OCI-LY1 (cell line): ENCODE results near the gene MCF2L2.

ENCODE experiments used
- H2AFZ ChIP-seq: fragments of 200-600 bp; sonication (generic), shearing (Covaris generic); 2 replicates; pipeline ENCODE4 v1.6.0; 2014; ENCODE audit warnings: antibody characterized with exemption, mild to moderate bottlenecking, low read length
- H3F3A ChIP-seq: fragments of 200-600 bp; sonication (generic), shearing (Covaris generic); 2 replicates; pipeline ENCODE4 v1.6.0; 2014; ENCODE audit warnings: mild to moderate bottlenecking, antibody characterized with exemption, low read length, moderate library complexity; ENCODE audit not compliant: insufficient read depth
- H3K27ac ChIP-seq: fragments of 200-600 bp; sonication (generic); 2 replicates; pipeline ENCODE4 v1.5.1; 2014; ENCODE audit warnings: low read length, mixed run types, mild to moderate bottlenecking, low read depth; ENCODE audit not compliant: poor library complexity, severe bottlenecking
- H3K27me3 ChIP-seq: fragments of 200-600 bp; sonication (generic); 2 replicates; pipeline ENCODE4 v1.6.0; 2014; ENCODE audit warnings: antibody characterized with exemption, mild to moderate bottlenecking, low read length, moderate library complexity; ENCODE audit not compliant: insufficient read depth
- H3K36me3 ChIP-seq: fragments of 200-600 bp; sonication (generic); 2 replicates; pipeline ENCODE4 v1.6.1; 2014; ENCODE audit warnings: mild to moderate bottlenecking, antibody characterized with exemption, low read length, moderate library complexity, mixed read lengths; ENCODE audit not compliant: insufficient read depth
- H3K4me1 ChIP-seq: fragments of 200-600 bp; sonication (generic); 2 replicates; pipeline ENCODE4 v1.5.1; 2014; ENCODE audit warnings: mild to moderate bottlenecking, low read length, moderate library complexity; ENCODE audit not compliant: insufficient read depth, severe bottlenecking
- H3K4me2 ChIP-seq: fragments of 200-600 bp; sonication (generic), shearing (Covaris generic); 2 replicates; pipeline ENCODE4 v1.6.1; 2014; ENCODE audit warnings: low read length
- H3K4me3 ChIP-seq: fragments of 200-600 bp; sonication (generic); 2 replicates; pipeline ENCODE4 v1.5.1; 2014; ENCODE audit warnings: low read length, low read depth, mild to moderate bottlenecking, mixed read lengths; ENCODE audit not compliant: poor library complexity, severe bottlenecking
- H3K79me2 ChIP-seq: fragments of 200-600 bp; shearing (Covaris generic); 2 replicates; pipeline ENCODE4 v1.6.1; 2016; ENCODE audit warnings: mixed run types, low read length, mixed read lengths; ENCODE audit not compliant: insufficient read depth
- H3K9ac ChIP-seq: fragments of 200-600 bp; sonication (generic), shearing (Covaris generic); 2 replicates; pipeline ENCODE4 v1.6.1; 2014; ENCODE audit warnings: mild to moderate bottlenecking, low read length, mixed read lengths
- H3K9me2 ChIP-seq: fragments of 200-600 bp; sonication (generic), shearing (Covaris generic); 2 replicates; pipeline ENCODE4 v1.6.1; 2014; ENCODE audit warnings: low read depth, mild to moderate bottlenecking, low read length, mixed read lengths
- H3K9me3 ChIP-seq: fragments of 200-600 bp; shearing (Covaris generic); 2 replicates; pipeline ENCODE4 v1.6.1; 2014; ENCODE audit warnings: low read length, mixed read lengths
- H4K20me1 ChIP-seq: fragments of 200-600 bp; sonication (generic), shearing (Covaris generic); 2 replicates; pipeline ENCODE4 v1.6.0; 2016; ENCODE audit warnings: mild to moderate bottlenecking, low read length; ENCODE audit not compliant: insufficient read depth
- EZH2 ChIP-seq: fragments of 200-600 bp; sonication (generic), shearing (Covaris generic); IDR thresholded peaks from 2 replicates; pipeline ENCODE4 v1.8.0; 2017; ENCODE audit warnings: borderline replicate concordance, mixed run types, mild to moderate bottlenecking, antibody characterized with exemption, low read length, moderate library complexity, mixed read lengths
- TF ChIP-seq, protein P1 (sequence below): fragments of 200-600 bp; sonication (generic), shearing (Covaris generic); IDR thresholded peaks from 2 replicates; pipeline ENCODE4 v1.5.1; 2017; ENCODE audit warnings: mild to moderate bottlenecking, antibody characterized with exemption, low read length, moderate library complexity, mixed read lengths

MCF2L2 gene

DNA sequence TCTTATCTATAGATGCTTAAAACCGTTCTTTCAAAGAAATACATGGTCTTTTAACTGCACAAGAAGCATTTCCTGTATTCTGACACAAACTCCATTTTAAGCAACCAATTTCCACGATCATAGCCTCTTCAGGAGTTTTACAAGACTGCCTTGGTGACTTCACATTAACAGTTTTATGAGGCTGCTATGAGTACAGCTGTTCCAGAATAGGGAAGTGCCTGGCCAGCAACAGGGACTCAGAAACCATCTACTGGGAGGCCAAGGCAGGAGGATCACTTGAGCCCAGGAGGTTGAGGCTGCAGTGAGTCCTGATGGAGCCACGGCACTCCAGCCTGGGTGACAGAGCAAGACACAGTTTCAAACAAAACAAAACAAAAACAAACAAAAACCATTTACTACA, 96.9 kb downstream of the MCF2L2 start:
- Histone ChIP-seq H2AFZ (no peak overlapping the region), H3K9ac (no peak overlapping the region), H3K4me2 (no peak overlapping the region), H4K20me1 (no peaks in the 10 kb centered on the region), H3K27me3 (0 out of 2 replicates have a peak, but pooled peaks cover 4% of the 10 kb centered on the region), H3K4me3 (no peak overlapping the region), H3K9me3 (no peaks in the 10 kb centered on the region), H3K4me1 (no peaks in the 10 kb centered on the region), H3K27ac (no peak overlapping the region), H3K79me2 (no peaks in the 10 kb centered on the region), H3F3A (no peaks in the 10 kb centered on the region), H3K9me2 (no peaks in the 10 kb centered on the region), H3K36me3 (no peaks in the 10 kb centered on the region)
- TF ChIP-seq, protein P1, sequence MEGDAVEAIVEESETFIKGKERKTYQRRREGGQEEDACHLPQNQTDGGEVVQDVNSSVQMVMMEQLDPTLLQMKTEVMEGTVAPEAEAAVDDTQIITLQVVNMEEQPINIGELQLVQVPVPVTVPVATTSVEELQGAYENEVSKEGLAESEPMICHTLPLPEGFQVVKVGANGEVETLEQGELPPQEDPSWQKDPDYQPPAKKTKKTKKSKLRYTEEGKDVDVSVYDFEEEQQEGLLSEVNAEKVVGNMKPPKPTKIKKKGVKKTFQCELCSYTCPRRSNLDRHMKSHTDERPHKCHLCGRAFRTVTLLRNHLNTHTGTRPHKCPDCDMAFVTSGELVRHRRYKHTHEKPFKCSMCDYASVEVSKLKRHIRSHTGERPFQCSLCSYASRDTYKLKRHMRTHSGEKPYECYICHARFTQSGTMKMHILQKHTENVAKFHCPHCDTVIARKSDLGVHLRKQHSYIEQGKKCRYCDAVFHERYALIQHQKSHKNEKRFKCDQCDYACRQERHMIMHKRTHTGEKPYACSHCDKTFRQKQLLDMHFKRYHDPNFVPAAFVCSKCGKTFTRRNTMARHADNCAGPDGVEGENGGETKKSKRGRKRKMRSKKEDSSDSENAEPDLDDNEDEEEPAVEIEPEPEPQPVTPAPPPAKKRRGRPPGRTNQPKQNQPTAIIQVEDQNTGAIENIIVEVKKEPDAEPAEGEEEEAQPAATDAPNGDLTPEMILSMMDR: no peak
- TF ChIP-seq EZH2: no peak

- H2AFZ ChIP-seq: no peak overlapping the region
- H3K4me2 ChIP-seq: no peak overlapping the region
Observed at GRCh38 chr3:183330881-183331280, 97.5 kb downstream of the MCF2L2 start.

DNA sequence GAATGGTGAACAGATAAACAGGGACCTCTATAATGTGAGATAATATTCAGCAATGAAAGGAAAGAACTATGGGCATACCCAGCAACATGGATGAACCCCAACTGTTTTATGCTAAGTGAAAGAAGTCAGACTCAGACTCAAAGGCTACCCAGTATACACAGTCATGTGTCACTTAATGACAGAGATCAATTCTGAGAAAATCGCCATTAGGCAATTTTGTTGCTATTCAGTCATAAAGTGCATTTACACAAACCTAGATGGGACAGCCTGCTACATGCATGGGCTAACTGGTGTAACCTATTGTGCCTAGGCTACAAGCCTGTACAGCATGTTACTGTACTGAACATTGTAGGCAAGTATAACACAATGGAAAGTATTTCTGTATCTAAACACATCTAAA, 98.9 kb downstream of the MCF2L2 start:
- H3K4me2 ChIP-seq: no peak overlapping the region
- no peak for TF ChIP-seq EZH2
- TF ChIP-seq, protein P1: no peak
- H3K9ac ChIP-seq: no peak overlapping the region
- H3K27ac ChIP-seq: no peak overlapping the region
- H3K9me3 ChIP-seq: no peaks in the 10 kb centered on the region
- H4K20me1 ChIP-seq: no peaks in the 10 kb centered on the region
- 0 out of 2 replicates have a peak, but pooled peaks cover 4% of the 10 kb centered on the region for H3K27me3 ChIP-seq
- H3K79me2 ChIP-seq: no peaks in the 10 kb centered on the region
- H3K4me3 ChIP-seq: no peak overlapping the region
- no peaks in the 10 kb centered on the region for H3F3A ChIP-seq
- H2AFZ ChIP-seq: no peak overlapping the region
- H3K4me1 ChIP-seq: no peaks in the 10 kb centered on the region
- no peaks in the 10 kb centered on the region for H3K36me3 ChIP-seq
- H3K9me2 ChIP-seq: no peaks in the 10 kb centered on the region

More at GRCh38 chr3:183330881-183331280, 97.5 kb downstream of the MCF2L2 start:
- Histone ChIP-seq H4K20me1 (no peaks in the 10 kb centered on the region), H3K27ac (no peak overlapping the region), H3K4me1 (no peaks in the 10 kb centered on the region), H3K4me3 (no peak overlapping the region), H3K9me2 (no peaks in the 10 kb centered on the region), H3K79me2 (no peaks in the 10 kb centered on the region), H3K9ac (no peak overlapping the region), H3K36me3 (no peaks in the 10 kb centered on the region), H3K27me3 (0 out of 2 replicates have a peak, but pooled peaks cover 4% of the 10 kb centered on the region), H3F3A (no peaks in the 10 kb centered on the region), H3K9me3 (no peaks in the 10 kb centered on the region)
- TF ChIP-seq, protein P1: no peak
- no peak for TF ChIP-seq EZH2
